ENCODE results near the gene XPNPEP1.

XPNPEP1 gene

GRCh38 chr10:109845308-109845707 is 78.0 kb downstream of the XPNPEP1 start:
- POLR2A ChIA-PET: no interaction called here
- DNase-seq (ENCODE audit: low read depth, low spot score): no peak
- CTCF ChIA-PET: interaction anchor here (0.8 to 1.5 kb wide), 2 partner anchors 7 to 11 kb away, joined by 3 read pairs; no protein-coding TSS in a partner anchor
- no peak overlapping the region for H3K4me3 ChIP-seq (ENCODE audit: low read depth, low read length)
- no peak for TF ChIP-seq CTCF (IDR thresholded peaks at IDR 0.05; ENCODE audit: insufficient read depth, low read length, missing control alignments)

- no peak for DNase-seq (ENCODE audit: low read depth, low spot score)
- no peak overlapping the region for H3K4me3 ChIP-seq (ENCODE audit: low read depth, low read length)
- POLR2A ChIA-PET: no interaction called here
- CTCF ChIA-PET: interaction anchor here (1.9 kb wide), 1 partner anchor 14 kb away, joined by 7 read pairs; no protein-coding TSS in a partner anchor
- TF ChIP-seq CTCF (IDR thresholded peaks at IDR 0.05; ENCODE audit: insufficient read depth, low read length, missing control alignments): no peak
Measured at GRCh38 chr10:109838592-109839244, 84.6 kb downstream of the XPNPEP1 start.

GRCh38 chr10:109837384-109837783 is 85.9 kb downstream of the XPNPEP1 start:
- DNase-seq (ENCODE audit: low read depth, low spot score): no peak
- POLR2A ChIA-PET: no interaction called here
- CTCF ChIA-PET: no interaction called here

DNA sequence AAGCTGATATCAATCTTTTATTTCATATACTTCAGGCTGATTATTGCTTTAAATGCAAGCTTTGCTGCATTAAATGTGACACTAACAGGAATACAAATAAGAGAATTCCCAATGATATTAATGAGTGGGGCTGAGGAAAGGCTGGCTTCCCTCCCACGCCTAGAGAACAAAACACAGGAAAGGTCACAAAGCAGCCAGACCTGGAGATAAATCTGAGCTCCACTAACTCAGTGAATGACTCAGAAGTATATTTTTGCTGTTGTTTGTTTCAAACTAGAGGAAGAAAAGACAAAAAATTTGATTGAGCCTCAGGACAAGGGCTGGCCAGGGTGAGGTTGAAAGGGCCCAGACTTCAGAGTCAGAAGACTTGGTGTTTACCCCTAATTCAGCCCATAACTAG is 88.1 kb downstream of the XPNPEP1 start:
- DNase-seq (ENCODE audit: low read depth, low spot score): no peak
- H3K4me3 ChIP-seq (ENCODE audit: low read depth, low read length): no peak overlapping the region
- POLR2A ChIA-PET: no interaction called here
- CTCF ChIA-PET: interaction anchor here (0.7 kb wide), 1 partner anchor 909 kb away, joined by 3 read pairs; no protein-coding TSS in a partner anchor
- TF ChIP-seq CTCF (IDR thresholded peaks at IDR 0.05; ENCODE audit: insufficient read depth, low read length, missing control alignments): no peak

More at GRCh38 chr10:109837384-109837783, 85.9 kb downstream of the XPNPEP1 start:
- no peak overlapping the region for H3K4me3 ChIP-seq (ENCODE audit: low read depth, low read length)
- no peak for TF ChIP-seq CTCF (IDR thresholded peaks at IDR 0.05; ENCODE audit: insufficient read depth, low read length, missing control alignments)

DNA sequence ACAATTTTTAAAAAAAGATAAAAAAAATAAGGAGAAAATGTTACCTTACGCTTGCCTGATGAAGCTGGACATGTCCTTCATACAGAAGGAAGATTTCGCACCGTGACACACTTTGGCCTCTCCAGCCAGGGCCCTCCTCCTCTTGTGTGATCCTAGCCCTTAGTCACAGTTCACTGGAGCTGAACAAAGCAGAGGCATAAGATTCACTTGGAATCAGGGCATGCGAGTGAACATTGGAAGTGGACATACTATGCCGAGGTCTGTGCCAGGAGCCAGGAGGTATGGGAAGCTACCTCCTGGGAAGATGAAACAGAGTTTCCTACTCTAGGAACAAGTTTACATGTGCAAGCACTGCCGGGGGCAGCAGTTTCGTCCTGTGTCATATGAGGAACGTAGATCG is 91.5 kb downstream of the XPNPEP1 start:
- TF ChIP-seq CTCF (IDR thresholded peaks at IDR 0.05; ENCODE audit: insufficient read depth, low read length, missing control alignments): no peak
- no peak overlapping the region for H3K4me3 ChIP-seq (ENCODE audit: low read depth, low read length)
- ChIA-PET POLR2A (no interaction called here), CTCF (no interaction called here)
- no peak for DNase-seq (ENCODE audit: low read depth, low spot score)

DNA sequence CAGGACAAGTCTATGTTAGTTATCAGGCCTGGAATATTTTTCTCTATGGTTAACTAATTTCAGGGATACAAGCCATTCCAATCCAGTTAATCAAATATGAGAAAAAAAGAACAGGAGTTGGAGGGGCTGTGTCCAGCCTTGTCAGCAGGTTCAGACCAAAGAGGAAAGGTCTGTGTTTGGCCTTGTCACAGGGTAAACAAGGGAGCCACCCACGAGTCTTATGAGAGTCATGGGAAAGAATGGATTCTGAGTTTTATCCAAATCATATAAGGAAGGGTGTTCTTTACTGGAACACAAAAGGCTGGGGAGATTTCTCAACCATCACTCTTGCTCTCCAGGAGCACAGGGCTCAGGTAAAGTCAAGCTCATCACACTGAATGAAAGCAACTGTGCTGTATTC is 99.1 kb downstream of the XPNPEP1 start:
- TF ChIP-seq CTCF (IDR thresholded peaks at IDR 0.05; ENCODE audit: insufficient read depth, low read length, missing control alignments): no peak
- no peak for DNase-seq (ENCODE audit: low read depth, low spot score)
- ChIA-PET CTCF (no interaction called here), POLR2A (no interaction called here)
- no peak overlapping the region for H3K4me3 ChIP-seq (ENCODE audit: low read depth, low read length)

Measured in AG04449 (cell line).